NCI-H128 (cell line): ENCODE measurements around the gene MRGPRE.

Experiments used
- DNase-seq: peaks from one replicate; lab custom pipeline; 2025; ENCODE audit not compliant: unreplicated experiment; lab: John Stamatoyannopoulos, UW

MRGPRE gene

GRCh38 chr11:3181725-3182461 lies 50.3 kb downstream of the MRGPRE start:
- no peak for DNase-seq

- DNase-seq, result no peak
These were observed 51.3 kb downstream of the MRGPRE start for GRCh38 chr11:3180869-3181268.

- DNase-seq, result no peak
These were observed 53.9 kb downstream of the MRGPRE start for GRCh38 chr11:3178349-3178748.

GRCh38 chr11:3177931-3178330 lies 54.3 kb downstream of the MRGPRE start:
- DNase-seq, result no peak
